GM21576 (cell line): Measurements from ENCODE around the gene GAGE2A.
"Not testable (repeated sequence)": the region's sequence is repeated elsewhere in the genome, so short reads cannot be mapped to it uniquely, and the experiment has no call there.

ENCODE experiments used
- ATAC-seq: cut with Tn5 transposase; IDR thresholded peaks from one replicate; pipeline ENCODE4 v1.9.1; 2021; ENCODE audit warnings: mild to moderate bottlenecking, moderate library complexity; ENCODE audit not compliant: unreplicated experiment

Gene GAGE2A, protein sequence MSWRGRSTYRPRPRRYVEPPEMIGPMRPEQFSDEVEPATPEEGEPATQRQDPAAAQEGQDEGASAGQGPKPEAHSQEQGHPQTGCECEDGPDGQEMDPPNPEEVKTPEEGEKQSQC

DNA sequence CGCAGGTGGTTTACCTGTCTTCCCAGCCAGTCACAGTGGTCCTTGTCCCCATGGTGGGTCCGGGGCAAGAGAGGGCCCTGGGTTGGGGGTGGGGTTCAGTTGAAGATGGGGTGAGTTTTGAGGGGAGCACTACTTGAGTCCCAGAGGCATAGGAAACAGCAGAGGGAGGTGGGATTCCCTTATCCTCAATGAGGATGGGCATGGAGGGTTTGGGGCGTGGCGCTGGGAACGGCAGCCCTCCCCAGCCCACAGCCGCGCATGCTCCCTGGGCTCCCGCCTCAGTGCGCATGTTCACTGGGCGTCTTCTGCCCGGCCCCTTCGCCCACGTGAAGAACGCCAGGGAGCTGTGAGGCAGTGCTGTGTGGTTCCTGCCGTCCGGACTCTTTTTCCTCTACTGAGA is at the start of gene GAGE2A:
Gene GAGE2A, plus strand, starts transcription at position 301 of the 400 bp plus-strand sequence. CDS start 1,155 bp downstream, outside the sequence.
- not testable (repeated sequence) for ATAC-seq

DNA sequence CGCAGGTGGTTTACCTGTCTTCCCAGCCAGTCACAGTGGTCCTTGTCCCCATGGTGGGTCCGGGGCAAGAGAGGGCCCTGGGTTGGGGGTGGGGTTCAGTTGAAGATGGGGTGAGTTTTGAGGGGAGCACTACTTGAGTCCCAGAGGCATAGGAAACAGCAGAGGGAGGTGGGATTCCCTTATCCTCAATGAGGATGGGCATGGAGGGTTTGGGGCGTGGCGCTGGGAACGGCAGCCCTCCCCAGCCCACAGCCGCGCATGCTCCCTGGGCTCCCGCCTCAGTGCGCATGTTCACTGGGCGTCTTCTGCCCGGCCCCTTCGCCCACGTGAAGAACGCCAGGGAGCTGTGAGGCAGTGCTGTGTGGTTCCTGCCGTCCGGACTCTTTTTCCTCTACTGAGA is 47.9 kb upstream of the GAGE2A start, which contains the start of gene GAGE12D:
Gene GAGE12D, plus strand, starts transcription at position 301 of the 400 bp plus-strand sequence. CDS start 1,155 bp downstream, outside the sequence.
- not testable (repeated sequence) for ATAC-seq

DNA sequence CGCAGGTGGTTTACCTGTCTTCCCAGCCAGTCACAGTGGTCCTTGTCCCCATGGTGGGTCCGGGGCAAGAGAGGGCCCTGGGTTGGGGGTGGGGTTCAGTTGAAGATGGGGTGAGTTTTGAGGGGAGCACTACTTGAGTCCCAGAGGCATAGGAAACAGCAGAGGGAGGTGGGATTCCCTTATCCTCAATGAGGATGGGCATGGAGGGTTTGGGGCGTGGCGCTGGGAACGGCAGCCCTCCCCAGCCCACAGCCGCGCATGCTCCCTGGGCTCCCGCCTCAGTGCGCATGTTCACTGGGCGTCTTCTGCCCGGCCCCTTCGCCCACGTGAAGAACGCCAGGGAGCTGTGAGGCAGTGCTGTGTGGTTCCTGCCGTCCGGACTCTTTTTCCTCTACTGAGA is 38.3 kb upstream of the GAGE2A start, which contains the start of gene GAGE12E:
Gene GAGE12E, plus strand, starts transcription at position 301 of the 400 bp plus-strand sequence. CDS start 1,155 bp downstream, outside the sequence.
- ATAC-seq = not testable (repeated sequence)

DNA sequence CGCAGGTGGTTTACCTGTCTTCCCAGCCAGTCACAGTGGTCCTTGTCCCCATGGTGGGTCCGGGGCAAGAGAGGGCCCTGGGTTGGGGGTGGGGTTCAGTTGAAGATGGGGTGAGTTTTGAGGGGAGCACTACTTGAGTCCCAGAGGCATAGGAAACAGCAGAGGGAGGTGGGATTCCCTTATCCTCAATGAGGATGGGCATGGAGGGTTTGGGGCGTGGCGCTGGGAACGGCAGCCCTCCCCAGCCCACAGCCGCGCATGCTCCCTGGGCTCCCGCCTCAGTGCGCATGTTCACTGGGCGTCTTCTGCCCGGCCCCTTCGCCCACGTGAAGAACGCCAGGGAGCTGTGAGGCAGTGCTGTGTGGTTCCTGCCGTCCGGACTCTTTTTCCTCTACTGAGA is 28.8 kb upstream of the GAGE2A start, which contains the start of gene GAGE12F:
Gene GAGE12F, plus strand, starts transcription at position 301 of the 400 bp plus-strand sequence. CDS start 1,155 bp downstream, outside the sequence.
- ATAC-seq = not testable (repeated sequence)

DNA sequence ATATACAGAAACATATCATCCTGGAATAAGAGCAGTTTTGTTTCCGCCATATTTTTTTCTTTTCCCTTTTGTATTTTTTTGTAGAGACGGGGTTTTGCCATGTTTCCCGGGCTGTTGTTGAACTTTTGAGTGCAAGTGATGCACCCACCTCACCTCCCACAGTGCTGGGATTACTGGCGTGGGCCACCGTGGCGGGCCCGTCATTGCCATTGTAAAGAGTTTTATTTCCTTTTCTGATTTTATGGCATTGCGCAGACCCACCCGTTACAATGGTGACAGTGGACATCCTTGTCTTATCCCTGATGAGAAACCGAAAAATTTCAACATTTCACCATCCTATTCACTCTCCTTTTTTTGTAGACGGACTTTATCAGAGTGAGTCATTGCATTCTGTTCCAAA is 20.6 kb upstream of the GAGE2A start:
- ATAC-seq = not testable (repeated sequence)

DNA sequence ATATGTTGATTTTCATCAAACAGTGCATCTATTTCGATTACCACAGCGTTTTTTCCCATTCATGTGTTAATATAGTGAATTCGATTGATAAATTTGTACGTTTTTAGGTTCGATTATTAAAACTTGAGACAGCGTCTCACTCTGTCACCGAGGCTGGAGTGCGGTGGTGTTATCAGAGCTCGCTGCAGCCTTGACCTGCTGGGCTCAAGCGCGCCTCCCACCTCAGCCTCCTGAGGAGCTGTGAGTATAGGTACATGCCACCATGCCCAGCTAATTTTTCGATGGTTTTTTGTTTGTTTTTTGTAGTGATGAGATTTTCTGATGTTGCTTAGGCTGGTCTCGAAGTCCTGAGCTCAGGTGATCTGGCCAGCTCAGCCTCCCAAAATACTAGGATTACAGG is 20.1 kb upstream of the GAGE2A start:
- ATAC-seq = not testable (repeated sequence)

DNA sequence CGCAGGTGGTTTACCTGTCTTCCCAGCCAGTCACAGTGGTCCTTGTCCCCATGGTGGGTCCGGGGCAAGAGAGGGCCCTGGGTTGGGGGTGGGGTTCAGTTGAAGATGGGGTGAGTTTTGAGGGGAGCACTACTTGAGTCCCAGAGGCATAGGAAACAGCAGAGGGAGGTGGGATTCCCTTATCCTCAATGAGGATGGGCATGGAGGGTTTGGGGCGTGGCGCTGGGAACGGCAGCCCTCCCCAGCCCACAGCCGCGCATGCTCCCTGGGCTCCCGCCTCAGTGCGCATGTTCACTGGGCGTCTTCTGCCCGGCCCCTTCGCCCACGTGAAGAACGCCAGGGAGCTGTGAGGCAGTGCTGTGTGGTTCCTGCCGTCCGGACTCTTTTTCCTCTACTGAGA is 19.2 kb upstream of the GAGE2A start, which contains the start of gene GAGE12G:
Gene GAGE12G, plus strand, starts transcription at position 301 of the 400 bp plus-strand sequence. CDS start 1,155 bp downstream, outside the sequence.
- not testable (repeated sequence) for ATAC-seq

DNA sequence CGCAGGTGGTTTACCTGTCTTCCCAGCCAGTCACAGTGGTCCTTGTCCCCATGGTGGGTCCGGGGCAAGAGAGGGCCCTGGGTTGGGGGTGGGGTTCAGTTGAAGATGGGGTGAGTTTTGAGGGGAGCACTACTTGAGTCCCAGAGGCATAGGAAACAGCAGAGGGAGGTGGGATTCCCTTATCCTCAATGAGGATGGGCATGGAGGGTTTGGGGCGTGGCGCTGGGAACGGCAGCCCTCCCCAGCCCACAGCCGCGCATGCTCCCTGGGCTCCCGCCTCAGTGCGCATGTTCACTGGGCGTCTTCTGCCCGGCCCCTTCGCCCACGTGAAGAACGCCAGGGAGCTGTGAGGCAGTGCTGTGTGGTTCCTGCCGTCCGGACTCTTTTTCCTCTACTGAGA is 9.6 kb upstream of the GAGE2A start, which contains the start of gene GAGE12H:
Gene GAGE12H, plus strand, starts transcription at position 301 of the 400 bp plus-strand sequence. CDS start 1,155 bp downstream, outside the sequence.
- ATAC-seq = not testable (repeated sequence)

DNA sequence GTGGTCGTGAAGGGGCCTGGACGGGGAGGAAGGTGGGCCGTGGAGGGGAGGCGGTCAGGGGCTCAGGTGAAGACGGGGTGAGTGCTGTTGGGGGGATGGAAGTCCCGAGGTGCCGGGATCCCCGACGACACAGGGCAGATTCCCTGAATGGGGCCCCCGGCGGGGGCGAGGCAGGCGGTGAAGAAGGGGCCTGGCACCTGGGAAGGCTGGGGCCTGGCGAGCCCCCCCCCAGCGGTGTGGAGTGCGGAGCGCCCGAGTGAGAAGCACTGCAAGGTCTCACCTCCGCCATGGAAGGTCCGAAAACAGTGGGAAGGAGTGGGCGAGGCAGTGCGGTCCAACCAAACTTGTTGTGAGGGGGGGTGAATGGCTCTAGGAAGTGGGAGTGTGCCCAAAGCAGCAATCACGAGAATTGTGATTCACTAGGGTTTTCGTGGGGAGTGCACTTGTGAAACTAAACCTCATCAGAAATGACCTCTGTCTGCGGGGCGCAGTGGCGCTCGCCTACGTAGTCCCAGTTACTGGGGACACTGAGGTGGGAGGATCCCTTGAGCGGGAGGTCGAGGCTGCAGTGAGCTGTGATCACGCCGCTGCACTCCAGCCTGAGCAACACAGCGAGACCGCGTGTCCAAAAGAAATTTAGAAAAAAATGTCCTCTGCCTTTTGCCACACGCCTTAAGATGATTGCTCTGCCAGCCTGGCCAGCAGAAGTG is 628 bp downstream of the GAGE2A start:
- ATAC-seq = not testable (repeated sequence)

DNA sequence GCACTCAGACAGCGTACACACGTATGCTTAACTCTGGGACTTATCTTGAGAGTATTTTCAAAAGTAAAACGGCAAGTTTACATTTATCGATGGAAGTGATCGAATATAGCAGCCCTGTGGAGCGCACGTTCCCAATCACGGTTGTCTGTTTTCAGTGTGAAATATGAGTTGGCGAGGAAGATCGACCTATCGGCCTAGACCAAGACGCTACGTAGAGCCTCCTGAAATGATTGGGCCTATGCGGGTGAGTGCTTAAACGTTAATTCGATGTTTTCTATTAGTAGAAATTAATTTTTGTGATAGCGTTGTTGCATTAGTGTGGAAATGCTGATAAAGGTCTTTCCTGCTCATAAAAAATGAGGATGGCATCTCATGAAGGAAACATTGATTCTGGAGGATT is 1.2 kb downstream of the GAGE2A start:
- ATAC-seq = not testable (repeated sequence)

DNA sequence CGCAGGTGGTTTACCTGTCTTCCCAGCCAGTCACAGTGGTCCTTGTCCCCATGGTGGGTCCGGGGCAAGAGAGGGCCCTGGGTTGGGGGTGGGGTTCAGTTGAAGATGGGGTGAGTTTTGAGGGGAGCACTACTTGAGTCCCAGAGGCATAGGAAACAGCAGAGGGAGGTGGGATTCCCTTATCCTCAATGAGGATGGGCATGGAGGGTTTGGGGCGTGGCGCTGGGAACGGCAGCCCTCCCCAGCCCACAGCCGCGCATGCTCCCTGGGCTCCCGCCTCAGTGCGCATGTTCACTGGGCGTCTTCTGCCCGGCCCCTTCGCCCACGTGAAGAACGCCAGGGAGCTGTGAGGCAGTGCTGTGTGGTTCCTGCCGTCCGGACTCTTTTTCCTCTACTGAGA is 9.4 kb downstream of the GAGE2A start, which contains the start of gene GAGE1:
Gene GAGE1, plus strand, starts transcription at position 301 of the 400 bp plus-strand sequence. CDS start 1,155 bp downstream, outside the sequence.
- not testable (repeated sequence) for ATAC-seq

DNA sequence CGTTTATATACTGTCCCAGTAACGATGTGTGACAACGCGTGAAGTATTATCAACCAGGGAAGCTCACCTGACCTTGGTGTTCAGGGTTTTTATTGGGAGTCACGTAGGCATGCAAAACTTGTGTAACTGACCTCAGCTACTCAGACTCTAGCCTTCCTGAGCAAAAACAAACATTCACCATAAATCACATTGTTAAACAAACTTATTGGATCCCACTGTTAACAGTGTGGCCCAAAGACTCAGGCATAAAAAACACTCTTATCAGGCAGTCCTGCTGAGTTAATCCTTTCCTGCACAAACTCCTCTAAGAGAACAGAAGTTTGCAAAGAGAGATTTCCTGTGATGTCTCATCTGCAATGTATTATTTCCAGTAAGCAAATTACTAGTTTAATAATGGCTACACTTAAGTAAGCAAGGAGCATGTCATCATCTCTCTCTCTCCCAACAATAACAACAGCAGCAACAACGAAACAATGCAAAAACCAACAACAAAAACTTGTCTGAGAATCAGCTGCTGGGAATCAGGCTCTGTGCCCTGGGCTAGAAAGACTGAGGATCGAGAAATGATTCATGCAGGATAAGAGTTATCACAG is 21.5 kb downstream of the GAGE2A start:
- no peak for ATAC-seq

DNA sequence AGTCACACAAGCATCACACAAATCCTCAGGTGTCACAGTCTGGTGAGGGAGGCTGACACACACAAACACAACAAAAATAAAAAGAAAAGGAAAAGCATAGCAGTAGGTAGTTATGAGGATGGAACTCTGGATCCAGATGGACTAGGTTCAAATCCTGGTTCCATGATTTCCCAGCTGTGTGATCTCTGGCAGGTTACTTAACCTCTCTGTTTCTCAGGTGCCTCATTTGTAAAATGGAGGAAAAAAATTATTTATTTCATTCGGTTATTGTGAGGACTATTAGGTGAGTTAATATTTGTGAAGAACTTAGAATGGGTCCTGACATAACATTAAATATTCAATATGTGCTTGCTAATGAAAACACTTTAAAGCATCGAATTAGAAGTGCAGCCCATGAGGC is 29.3 kb downstream of the GAGE2A start:
- ATAC-seq = no peak

DNA sequence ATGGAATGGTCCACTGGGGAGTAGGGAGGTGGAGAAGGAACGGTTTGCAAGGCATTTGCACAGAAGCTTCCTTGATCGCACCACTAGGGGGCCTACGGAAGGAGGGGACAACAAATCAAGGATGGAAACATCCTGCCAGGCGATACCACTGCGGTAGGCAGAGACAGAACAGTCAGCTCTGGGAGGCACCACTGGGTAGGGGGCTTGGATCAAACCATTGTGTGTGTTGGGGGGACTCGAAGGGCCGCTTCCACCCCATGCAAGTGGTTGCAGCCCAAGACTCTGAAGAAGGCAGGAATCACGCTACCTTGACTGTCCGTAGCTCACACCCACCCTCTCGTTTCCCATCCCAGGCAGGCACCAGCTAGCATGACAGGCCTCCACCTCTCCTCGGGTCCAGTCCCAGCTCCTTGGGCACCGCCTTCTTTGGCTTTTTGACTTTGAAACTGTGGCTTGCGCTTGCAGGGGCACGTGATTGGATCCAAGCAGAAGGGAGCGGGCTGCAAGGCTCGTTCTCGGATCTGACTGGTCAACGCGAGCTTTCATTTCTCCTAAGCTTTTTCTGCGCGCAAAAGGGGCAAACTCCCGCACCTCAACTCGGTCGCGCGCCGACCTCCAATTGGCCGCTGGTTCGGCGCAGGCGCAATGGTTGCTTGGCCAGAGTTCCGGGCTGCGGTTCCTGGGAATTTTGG is 37.9 kb downstream of the GAGE2A start:
- ATAC-seq = no peak

DNA sequence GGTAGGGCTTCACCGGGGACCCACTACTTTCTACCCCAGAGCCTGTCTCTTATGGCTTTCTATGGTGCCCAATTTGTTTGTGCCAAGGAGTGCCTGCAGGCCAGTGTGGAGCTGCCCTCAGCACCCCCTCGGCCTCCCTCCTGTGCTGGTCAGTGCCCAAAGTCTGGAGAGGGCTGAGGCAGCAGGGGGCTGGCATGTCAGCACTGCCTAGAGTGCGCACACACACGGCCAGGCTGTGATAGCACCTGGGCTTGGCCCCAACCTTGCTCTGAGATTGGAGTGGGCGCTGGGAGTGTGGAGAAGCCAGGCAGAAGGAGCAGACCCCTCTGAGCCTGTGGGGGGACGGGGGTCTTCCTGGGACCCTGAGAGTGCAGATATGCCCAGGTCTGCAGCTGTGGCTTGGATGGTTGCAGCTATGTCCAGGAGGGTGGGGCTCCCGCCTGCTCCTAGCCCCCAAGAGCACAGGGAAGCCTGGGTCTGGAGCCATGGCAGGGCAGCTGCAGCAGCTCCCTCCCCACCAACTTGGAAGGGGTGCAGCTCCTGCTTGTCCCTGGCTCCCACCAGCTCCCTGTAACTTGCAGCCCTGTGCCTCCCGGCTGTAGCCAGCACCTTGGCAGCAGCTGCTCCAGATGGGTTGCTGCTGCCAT is 55.8 kb downstream of the GAGE2A start:
- no peak for ATAC-seq
